Heart left ventricle (tissue), 16 donors: Measurements from ENCODE around the gene SLC25A29. TPM values are rescaled to one million over a fixed set of nuclear protein-coding genes. Genes with fewer than 3 reads are reported as not detected.

Source experiments
- ATAC-seq, 4 donors: fragments of 200-7000 bp; cut with Tn5 transposase; one replicate each; pipeline ENCODE4 v1.9.1; 2020 to 2022; ENCODE audit warnings: moderate library complexity in 4 of 4, mild to moderate bottlenecking in 3 of 4, moderate number of reproducible peaks in 1 of 4
- DNase-seq, 5 donors: peaks; one replicate each; pipeline ENCODE4 v3.0.0-alpha.2; 2020
- H3K27ac ChIP-seq, 12 donors: fragments of 200-600 bp; sonication (generic) in 4 of 12; one replicate each; pipeline versions ENCODE4 v1.5.0 to v1.8.0; 2016 to 2022; ENCODE audit warnings: mild to moderate bottlenecking in 2 of 12
- H3K27me3 ChIP-seq, 9 donors: fragments of 200-600 bp; sonication (generic) in 2 of 9; one replicate each; pipeline versions ENCODE4 v1.5.1 to v1.8.0; 2016 to 2022; ENCODE audit warnings: mild to moderate bottlenecking in 3 of 9
- H3K36me3 ChIP-seq, 9 donors: fragments of 200-600 bp; sonication (generic) in 2 of 9; one replicate each; pipeline versions ENCODE4 v1.5.0 to v1.8.0; 2018 to 2022; ENCODE audit warnings: mild to moderate bottlenecking in 2 of 9
- H3K4me1 ChIP-seq, 12 donors: fragments of 200-600 bp; sonication (generic) in 4 of 12; one replicate each; pipeline versions ENCODE4 v1.5.0 to v1.8.0; 2016 to 2022; ENCODE audit warnings: mild to moderate bottlenecking in 3 of 12
- H3K4me3 ChIP-seq, 12 donors: fragments of 200-600 bp; sonication (generic) in 4 of 12; one replicate each; pipeline versions ENCODE4 v1.5.0 to v1.8.0; 2017 to 2022; ENCODE audit warnings: mild to moderate bottlenecking in 9 of 12, moderate library complexity in 4 of 12
- H3K9me3 ChIP-seq, 12 donors: fragments of 200-600 bp; sonication (generic) in 4 of 12; one replicate each; pipeline versions ENCODE4 v1.5.0 to v1.8.0; 2016 to 2022; ENCODE audit warnings: mild to moderate bottlenecking in 1 of 12
- CTCF ChIP-seq, 12 donors: fragments of 200-600 bp; sonication (generic) in 4 of 12; IDR thresholded peaks; one replicate each; pipeline versions ENCODE4 v1.5.0 to v1.8.0; 2018 to 2022; ENCODE audit warnings: antibody characterized with exemption in 12 of 12, mild to moderate bottlenecking in 5 of 12
- POLR2A ChIP-seq, 2 donors: fragments of 450-650 bp; IDR thresholded peaks; one replicate each; pipeline ENCODE4 v1.6.1; 2017; ENCODE audit warnings: antibody characterized with exemption in 2 of 2, mild to moderate bottlenecking in 2 of 2, moderate library complexity in 2 of 2
- WGBS, 4 donors: extraction: QIAGEN DNeasy Blood & Tissue Kit in 2 of 4; methylation state at CpG; one replicate each; pipeline versions ENCODE4 v1.1.5 to v1.1.7; 2013 to 2018; 5-methylcytosine and 5-hydroxymethylcytosine counted together
- intact Hi-C, 10 donors: fragments of 100-400 bp; cut with DNase I; formaldehyde crosslinking; loops; one replicate each; pipeline versions ENCODE4 v1.11.1 to v1.14.2; 2022
- polyA plus RNA-seq, 2 donors: library from polyadenylated mRNA; stranded (reverse); fragments of 200-250 nt; gene quantifications; one replicate each; pipeline ENCODE4 v1.2.3, GENCODE V29; 2013
- total RNA-seq, 9 donors: library from RNA; depleted of rRNA in 2 of 9; stranded (reverse); fragments of >200 nt in 2 of 9; fragmentation: NEBNext Ultra II Directional in 3 of 9; extraction: Animal tissue kit (Norgen Biotek cat#: 25700) in 3 of 9; gene quantifications; one replicate each; pipeline versions ENCODE4 v1.1.0 to v1.2.4, GENCODE V29; 2016 to 2023
- donor health status: ischemic (EF 13 %, LVEDD 7.1; RV severe dilation, severe dysfunction).
- donor health status: healthy with polysubstance abuse.
- donor health status: DM: no; HTN: yes; CAD: no.
- donor health status: DM: no; HTN: no; CAD: no.
- donor health status: ischemic (EF 25% LVEDD 6.9; RV normal size, moderate dysfunction).
- donor health status: ischemic (EF 25% LVEDD 5.7; RV mildly dilated, moderate dysfunction).
- donor health status: healthy.
- donor health status: DM: yes; HTN: yes; CAD: no.
- donor health status: ischemic (EF 35%, LVEDD 5.7; RV mildly dilated, moderate dysfunction).
- donor health status: nonischemic (EF 11% LVEDD 7.7; RV severe dilation, severe dysfunction).
- donor health status: DM: yes; HTN: yes; CAD: no.
- donor health status: PGD.
- donor health status: ischemic (EF 29% LVEDD 5.4; RV normal size, mild dysfunction).
- donor health status: nonischemic (EF 23%, LVEDD 6.1; RV moderate dilation, normal function).

SLC25A29 gene
- total and polyA plus RNA-seq, 11 donors: 10.2 to 34.2 (median 21.7) TPM

GRCh38 chr14:100295376-100296105 lies 10.7 kb downstream of the SLC25A29 start:
- no peaks in the 10 kb centered on the region for H3K9me3 ChIP-seq
- ATAC-seq (no peak), DNase-seq (peak in 3 of 5 donors; percentile 4 to 19 (median 19))
- peaks cover 0 to 50% (median 28%) of the 10 kb centered on the region in 12 donors for H3K4me1 ChIP-seq
- TF ChIP-seq POLR2A (IDR thresholded peaks at IDR 0.05): no peak
- H3K27me3 ChIP-seq: no peaks in the 10 kb centered on the region
- intact Hi-C loops: no loop called here
- peak overlapping the region in 3 of 12 donors; percentile 19 to 85 (median 29) for H3K27ac ChIP-seq
- H3K4me3 ChIP-seq: no peak overlapping the region
- WGBS, 4 donors: 90 to 94% (median 91%) methylated on average over 13 to 16 of the region's 16 CpGs
- peaks cover 0 to 31% (median 13%) of the 10 kb centered on the region in 9 donors for H3K36me3 ChIP-seq

GRCh38 chr14:100294963-100295330 lies 11.3 kb downstream of the SLC25A29 start:
- Histone ChIP-seq H3K4me1 (peaks cover 0 to 55% (median 28%) of the 10 kb centered on the region in 12 donors), H3K36me3 (peaks cover 0 to 31% (median 13%) of the 10 kb centered on the region in 9 donors), H3K27me3 (no peaks in the 10 kb centered on the region), H3K9me3 (no peaks in the 10 kb centered on the region), H3K27ac (peak overlapping the region in 5 of 12 donors; percentile 7 to 29 (median 19)), H3K4me3 (no peak overlapping the region)
- no peak for ATAC-seq
- TF ChIP-seq POLR2A (IDR thresholded peaks at IDR 0.05) (no peak), CTCF (IDR thresholded peaks at IDR 0.05) (no peak)
- intact Hi-C loops: no loop called here
- DNase-seq: peak in 2 of 5 donors; percentile 26 to 40
- 88 to 94% (median 91%) methylated on average over 2 of the region's 2 CpGs for WGBS, 4 donors

GRCh38 chr14:100294213-100294962 lies 11.9 kb downstream of the SLC25A29 start:
- Histone ChIP-seq H3K27ac (peak overlapping the region in 7 of 12 donors; percentile 3 to 44 (median 27)), H3K36me3 (peaks cover 0 to 31% (median 13%) of the 10 kb centered on the region in 9 donors), H3K4me1 (peaks cover 0 to 58% (median 28%) of the 10 kb centered on the region in 12 donors), H3K27me3 (no peaks in the 10 kb centered on the region), H3K9me3 (no peaks in the 10 kb centered on the region), H3K4me3 (no peak overlapping the region)
- WGBS, 4 donors: 68 to 79% (median 75%) methylated on average over 10 to 12 of the region's 12 CpGs
- intact Hi-C loops: no loop called here
- no peak for TF ChIP-seq POLR2A (IDR thresholded peaks at IDR 0.05)
- TF ChIP-seq CTCF (IDR thresholded peaks at IDR 0.05): no peak
- ATAC-seq (peak in 3 of 4 donors; percentile 8 to 64 (median 18)), DNase-seq (peak in 3 of 5 donors; percentile 61 to 71 (median 70))

- no peak overlapping the region for H3K4me3 ChIP-seq
- 75 to 81% (median 78%) methylated on average over 13 to 14 of the region's 14 CpGs for WGBS, 4 donors
- peak in 2 of 5 donors; percentile 31 to 46 for DNase-seq
- no peaks in the 10 kb centered on the region for H3K27me3 ChIP-seq
- H3K36me3 ChIP-seq: peaks cover 0 to 31% (median 13%) of the 10 kb centered on the region in 9 donors
- no peaks in the 10 kb centered on the region for H3K9me3 ChIP-seq
- peak overlapping the region in 6 of 12 donors; percentile 3 to 44 (median 28) for H3K27ac ChIP-seq
- H3K4me1 ChIP-seq: peaks cover 0 to 60% (median 28%) of the 10 kb centered on the region in 12 donors
- no peak for ATAC-seq
- intact Hi-C loops: no loop called here
- no peak for TF ChIP-seq CTCF (IDR thresholded peaks at IDR 0.05)
- TF ChIP-seq POLR2A (IDR thresholded peaks at IDR 0.05): no peak
These were observed 12.6 kb downstream of the SLC25A29 start for GRCh38 chr14:100293497-100294212.
